Tibial nerve (tissue), 4 donors: Measurements from ENCODE around the gene KIAA0232. TPM values are rescaled to one million over a fixed set of nuclear protein-coding genes. Genes with fewer than 3 reads are reported as not detected.
A peak's percentile ranks its signal among the peaks of the same experiment; 100 is the strongest.

ENCODE experiments used
- DNase-seq, 2 donors: peaks; one replicate each; pipeline ENCODE4 v3.0.0-alpha.2; 2019; ENCODE audit warnings: low spot score in 2 of 2
- H3K27ac ChIP-seq, 4 donors: fragments of 200-600 bp; sonication (generic) in 3 of 4; one replicate each; pipeline ENCODE4 v1.5.1; 2017 to 2019; ENCODE audit warnings: mild to moderate bottlenecking in 1 of 4
- H3K27me3 ChIP-seq, 2 donors: fragments of 200-600 bp; sonication (generic) in 1 of 2; one replicate each; pipeline versions ENCODE4 v1.5.1 to v1.6.0; 2017 to 2019
- H3K36me3 ChIP-seq, 3 donors: fragments of 200-600 bp; sonication (generic); one replicate each; pipeline ENCODE4 v1.5.1; 2018 to 2019
- H3K4me1 ChIP-seq, 4 donors: fragments of 200-600 bp; sonication (generic) in 3 of 4; one replicate each; pipeline ENCODE4 v1.5.1; 2017 to 2019
- H3K4me3 ChIP-seq, 4 donors: fragments of 200-600 bp; sonication (generic) in 3 of 4; one replicate each; pipeline ENCODE4 v1.5.1; 2017 to 2019; ENCODE audit warnings: mild to moderate bottlenecking in 1 of 4, moderate library complexity in 1 of 4
- H3K9me3 ChIP-seq, 4 donors: fragments of 200-600 bp; sonication (generic) in 3 of 4; one replicate each; pipeline ENCODE4 v1.5.1; 2017 to 2019
- EP300 ChIP-seq, 2 donors: sonication (generic); formaldehyde crosslinking; IDR thresholded peaks; one replicate each; pipeline ENCODE4 v1.6.1; 2017; ENCODE audit warnings: antibody characterized with exemption in 2 of 2, mild to moderate bottlenecking in 1 of 2
- POLR2A ChIP-seq, 2 donors: fragments of 450-650 bp; IDR thresholded peaks; one replicate each; pipeline ENCODE4 v1.6.1; 2017; ENCODE audit warnings: antibody characterized with exemption in 2 of 2, mild to moderate bottlenecking in 2 of 2, moderate library complexity in 2 of 2
- whole genome bisulfite sequencing, 2 donors: methylation state at CpG; one replicate each; pipeline ENCODE4 v1.1.5; 2018; 5-methylcytosine and 5-hydroxymethylcytosine counted together
- total RNA-seq, 4 donors: library from RNA; depleted of rRNA; stranded (reverse); fragments of >200 nt; gene quantifications; one replicate each; pipeline ENCODE4 v1.1.0, GENCODE V29; 2016
- TF ChIP-seq, protein P1 (sequence below), 5 experiments: fragments of 200-600 bp in 3 of 5; fragments of 450-650 bp in 2 of 5; sonication (generic) in 3 of 5; IDR thresholded peaks; one replicate each; pipeline ENCODE4 v1.5.1; 2016 to 2019; ENCODE audit warnings: antibody characterized with exemption in 5 of 5, mild to moderate bottlenecking in 3 of 5, moderate library complexity in 2 of 5

Gene KIAA0232
- total RNA-seq, 4 donors from 2014 or later = 36.7 to 57.7 (median 47.0) TPM

DNA sequence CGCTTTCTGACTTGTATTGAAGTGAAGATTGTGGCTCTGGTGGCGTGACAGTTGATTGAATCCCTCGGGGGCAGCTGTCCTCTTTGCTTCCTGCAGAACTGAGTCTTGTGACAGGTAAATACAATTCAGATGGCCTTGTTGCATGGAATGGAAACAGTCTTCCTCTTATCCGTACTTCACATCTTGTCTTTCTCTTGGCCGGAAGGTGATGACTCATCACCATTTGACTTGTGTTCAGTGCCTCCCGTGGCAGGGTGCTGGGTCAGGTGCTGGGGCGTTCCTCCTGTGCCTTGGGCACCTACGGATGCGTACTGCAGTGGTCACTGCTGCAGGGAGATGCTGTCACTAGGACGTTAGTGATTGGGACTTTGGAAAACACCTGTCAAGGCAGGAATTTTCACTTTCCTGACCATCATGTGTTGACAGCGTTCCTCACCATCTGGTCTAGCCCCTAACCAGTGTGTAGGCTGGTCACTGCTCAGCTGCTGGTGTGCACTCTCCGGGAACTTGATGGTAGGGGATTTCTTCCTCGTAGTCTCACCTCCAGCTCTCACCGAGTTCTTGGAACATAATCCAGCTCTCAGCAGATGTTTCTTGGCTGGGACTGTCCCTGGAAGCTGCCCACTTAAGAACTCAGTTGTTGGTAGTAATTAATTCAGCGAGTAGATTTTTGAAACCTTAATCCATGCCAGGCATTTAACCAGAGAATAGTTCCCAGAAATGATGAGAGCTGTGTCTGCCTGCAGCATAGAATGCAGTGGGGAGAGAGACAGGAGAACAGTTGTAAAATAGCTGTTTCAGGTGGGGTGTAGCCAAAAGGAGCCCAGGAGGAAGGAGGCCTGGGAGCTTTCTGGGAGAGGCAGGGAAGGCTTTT is 134.3 kb downstream of the KIAA0232 start:
- 66 to 71% methylated on average over 15 of the region's 15 CpGs for WGBS, 2 donors
- peaks cover 0 to 75% (median 28%) of the 10 kb centered on the region in 4 donors for H3K4me1 ChIP-seq
- TF ChIP-seq POLR2A (IDR thresholded peaks at IDR 0.05) = no peak
- TF ChIP-seq EP300 (IDR thresholded peaks at IDR 0.05) = peak; percentile 8 to 55
- peak overlapping the region in 3 of 4 donors; percentile 71 to 81 (median 80) for H3K27ac ChIP-seq
- no peaks in the 10 kb centered on the region for H3K36me3 ChIP-seq
- no peak overlapping the region for H3K4me3 ChIP-seq
- DNase-seq = no peak
- no peaks in the 10 kb centered on the region for H3K27me3 ChIP-seq
- H3K9me3 ChIP-seq = no peaks in the 10 kb centered on the region

- no peaks in the 10 kb centered on the region for H3K27me3 ChIP-seq
- H3K4me1 ChIP-seq = peaks cover 0 to 69% (median 28%) of the 10 kb centered on the region in 4 donors
- TF ChIP-seq, protein P1, sequence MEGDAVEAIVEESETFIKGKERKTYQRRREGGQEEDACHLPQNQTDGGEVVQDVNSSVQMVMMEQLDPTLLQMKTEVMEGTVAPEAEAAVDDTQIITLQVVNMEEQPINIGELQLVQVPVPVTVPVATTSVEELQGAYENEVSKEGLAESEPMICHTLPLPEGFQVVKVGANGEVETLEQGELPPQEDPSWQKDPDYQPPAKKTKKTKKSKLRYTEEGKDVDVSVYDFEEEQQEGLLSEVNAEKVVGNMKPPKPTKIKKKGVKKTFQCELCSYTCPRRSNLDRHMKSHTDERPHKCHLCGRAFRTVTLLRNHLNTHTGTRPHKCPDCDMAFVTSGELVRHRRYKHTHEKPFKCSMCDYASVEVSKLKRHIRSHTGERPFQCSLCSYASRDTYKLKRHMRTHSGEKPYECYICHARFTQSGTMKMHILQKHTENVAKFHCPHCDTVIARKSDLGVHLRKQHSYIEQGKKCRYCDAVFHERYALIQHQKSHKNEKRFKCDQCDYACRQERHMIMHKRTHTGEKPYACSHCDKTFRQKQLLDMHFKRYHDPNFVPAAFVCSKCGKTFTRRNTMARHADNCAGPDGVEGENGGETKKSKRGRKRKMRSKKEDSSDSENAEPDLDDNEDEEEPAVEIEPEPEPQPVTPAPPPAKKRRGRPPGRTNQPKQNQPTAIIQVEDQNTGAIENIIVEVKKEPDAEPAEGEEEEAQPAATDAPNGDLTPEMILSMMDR (IDR thresholded peaks at IDR 0.05) = peak in 4 of 5 experiments; percentile 40 to 58 (median 50)
- TF ChIP-seq POLR2A (IDR thresholded peaks at IDR 0.05) (no peak), EP300 (IDR thresholded peaks at IDR 0.05) (peak; percentile 56 to 79)
- H3K4me3 ChIP-seq = no peak overlapping the region
- no peaks in the 10 kb centered on the region for H3K9me3 ChIP-seq
- peak; percentile 49 to 66 for DNase-seq
- WGBS, 2 donors = 39 to 45% methylated on average over 18 of the region's 18 CpGs
- H3K36me3 ChIP-seq = no peaks in the 10 kb centered on the region
- H3K27ac ChIP-seq = peak overlapping the region in 3 of 4 donors; percentile 71 to 81 (median 80)
Measured at GRCh38 chr4:6917461-6918271, 135.1 kb downstream of the KIAA0232 start.

GRCh38 chr4:6918338-6918737 is 135.8 kb downstream of the KIAA0232 start:
- peaks cover 0 to 63% (median 28%) of the 10 kb centered on the region in 4 donors for H3K4me1 ChIP-seq
- no peaks in the 10 kb centered on the region for H3K9me3 ChIP-seq
- no peak for DNase-seq
- peaks cover 0 to 5% (median under 1%) of the 10 kb centered on the region in 3 donors for H3K36me3 ChIP-seq
- WGBS, 2 donors = 42% methylated on average over 7 of the region's 7 CpGs
- H3K27me3 ChIP-seq = no peaks in the 10 kb centered on the region
- peak overlapping the region in 3 of 4 donors; percentile 71 to 81 (median 80) for H3K27ac ChIP-seq
- TF ChIP-seq, protein P1 (IDR thresholded peaks at IDR 0.05) = no peak
- TF ChIP-seq EP300 (IDR thresholded peaks at IDR 0.05) (no peak), POLR2A (IDR thresholded peaks at IDR 0.05) (no peak)
- H3K4me3 ChIP-seq = no peak overlapping the region

DNA sequence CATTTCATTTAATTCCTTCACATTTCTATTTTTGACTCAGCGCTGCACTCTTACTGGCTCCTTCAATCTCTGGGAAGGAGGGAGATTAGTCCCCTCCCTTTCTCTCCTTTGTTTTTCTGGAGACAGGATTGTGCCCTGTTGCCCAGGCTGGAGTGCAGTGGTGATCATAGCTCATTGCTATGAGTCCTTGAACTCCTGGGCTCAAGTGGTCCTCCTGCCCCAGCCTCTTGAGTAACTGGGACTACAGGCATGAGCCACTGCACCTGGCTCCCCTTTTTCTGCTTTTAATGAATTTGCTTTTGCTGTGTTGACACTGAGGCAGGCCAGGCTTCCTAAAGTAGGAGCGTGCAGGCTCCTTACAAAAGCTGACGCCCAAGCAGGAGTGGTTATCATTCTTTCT is 137.6 kb downstream of the KIAA0232 start:
- H3K36me3 ChIP-seq = peaks cover 0 to 24% (median 10%) of the 10 kb centered on the region in 3 donors
- peak overlapping the region in 2 of 4 donors; percentile 4 to 55 for H3K27ac ChIP-seq
- TF ChIP-seq EP300 (IDR thresholded peaks at IDR 0.05) = no peak
- no peak for TF ChIP-seq POLR2A (IDR thresholded peaks at IDR 0.05)
- TF ChIP-seq, protein P1 (IDR thresholded peaks at IDR 0.05) = no peak
- peaks cover 0 to 56% (median 28%) of the 10 kb centered on the region in 4 donors for H3K4me1 ChIP-seq
- no peaks in the 10 kb centered on the region for H3K27me3 ChIP-seq
- no peaks in the 10 kb centered on the region for H3K9me3 ChIP-seq
- no peak for DNase-seq
- 55 to 62% methylated on average over 3 of the region's 3 CpGs for WGBS, 2 donors
- no peak overlapping the region for H3K4me3 ChIP-seq

DNA sequence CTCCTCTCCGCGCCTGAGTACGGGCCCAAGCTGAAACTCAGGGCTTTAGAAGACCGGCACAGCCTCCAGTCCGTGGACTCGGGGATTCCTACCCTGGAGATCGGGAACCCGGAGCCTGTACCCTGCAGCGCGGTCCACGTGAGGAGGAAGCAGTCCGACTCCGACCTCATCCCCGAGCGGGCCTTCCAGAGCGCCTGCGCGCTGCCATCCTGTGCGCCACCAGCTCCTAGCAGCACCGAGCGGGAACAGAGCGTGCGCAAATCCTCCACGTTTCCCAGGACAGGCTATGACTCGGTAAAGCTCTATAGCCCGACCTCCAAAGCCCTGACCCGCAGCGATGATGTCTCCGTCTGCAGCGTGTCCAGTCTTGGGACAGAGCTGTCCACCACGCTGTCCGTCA is 141.0 kb downstream of the KIAA0232 start:
- no peak overlapping the region for H3K4me3 ChIP-seq
- 96 to 97% methylated on average over 27 to 32 of the region's 32 CpGs for WGBS, 2 donors

More for the DNA sequence above, 141.0 kb downstream of the KIAA0232 start:
- peaks cover 0 to 52% (median 22%) of the 10 kb centered on the region in 4 donors for H3K4me1 ChIP-seq
- no peaks in the 10 kb centered on the region for H3K27me3 ChIP-seq
- no peak for DNase-seq
- H3K36me3 ChIP-seq = peaks cover 0 to 34% (median 10%) of the 10 kb centered on the region in 3 donors
- H3K27ac ChIP-seq = no peak overlapping the region
- H3K9me3 ChIP-seq = no peaks in the 10 kb centered on the region
- TF ChIP-seq POLR2A (IDR thresholded peaks at IDR 0.05) (no peak), EP300 (IDR thresholded peaks at IDR 0.05) (no peak)
- TF ChIP-seq, protein P1 (IDR thresholded peaks at IDR 0.05) = no peak
